IgD-negative memory B cell (primary cell): ENCODE results near the gene P3H3. TPM values are rescaled to one million over a fixed set of nuclear protein-coding genes. Genes with fewer than 3 reads are reported as not detected.
"Not testable (repeated sequence)": the region's sequence is repeated elsewhere in the genome, so short reads cannot be mapped to it uniquely, and the experiment has no call there.

Source experiments
- H3K27ac Mint-ChIP-seq, 3 donors: one replicate each; pipeline ENCODE4 v1.8.0; 2020 to 2022; ENCODE audit warnings: mild to moderate bottlenecking in 3 of 3, mixed read lengths in 3 of 3, moderate library complexity in 1 of 3
- H3K27me3 Mint-ChIP-seq: one replicate; pipeline ENCODE4 v1.8.0; 2021; ENCODE audit warnings: mixed read lengths
- H3K36me3 Mint-ChIP-seq: one replicate; pipeline ENCODE4 v1.8.0; 2020; ENCODE audit warnings: mild to moderate bottlenecking, mixed read lengths
- H3K4me1 Mint-ChIP-seq, 3 donors: one replicate each; pipeline ENCODE4 v1.8.0; 2020 to 2022; ENCODE audit warnings: mixed read lengths in 3 of 3, mild to moderate bottlenecking in 1 of 3
- H3K4me3 Mint-ChIP-seq, 4 donors: one replicate each; pipeline ENCODE4 v1.8.0; 2020 to 2022; ENCODE audit warnings: mild to moderate bottlenecking in 4 of 4, mixed read lengths in 4 of 4, moderate library complexity in 3 of 4
- H3K9me3 Mint-ChIP-seq, 3 donors: one replicate each; pipeline ENCODE4 v1.8.0; 2020 to 2021; ENCODE audit warnings: mixed read lengths in 3 of 3, mild to moderate bottlenecking in 1 of 3
- polyA plus RNA-seq: library from polyadenylated mRNA; unstranded; fragments of 300-500 nt; fragmentation: Illumina TruSeq; gene quantifications from one replicate; pipeline ENCODE4 v1.2.3, GENCODE V29; 2021

Gene P3H3
- polyA plus RNA-seq, 1 donor from 2014 or later = not detected

DNA sequence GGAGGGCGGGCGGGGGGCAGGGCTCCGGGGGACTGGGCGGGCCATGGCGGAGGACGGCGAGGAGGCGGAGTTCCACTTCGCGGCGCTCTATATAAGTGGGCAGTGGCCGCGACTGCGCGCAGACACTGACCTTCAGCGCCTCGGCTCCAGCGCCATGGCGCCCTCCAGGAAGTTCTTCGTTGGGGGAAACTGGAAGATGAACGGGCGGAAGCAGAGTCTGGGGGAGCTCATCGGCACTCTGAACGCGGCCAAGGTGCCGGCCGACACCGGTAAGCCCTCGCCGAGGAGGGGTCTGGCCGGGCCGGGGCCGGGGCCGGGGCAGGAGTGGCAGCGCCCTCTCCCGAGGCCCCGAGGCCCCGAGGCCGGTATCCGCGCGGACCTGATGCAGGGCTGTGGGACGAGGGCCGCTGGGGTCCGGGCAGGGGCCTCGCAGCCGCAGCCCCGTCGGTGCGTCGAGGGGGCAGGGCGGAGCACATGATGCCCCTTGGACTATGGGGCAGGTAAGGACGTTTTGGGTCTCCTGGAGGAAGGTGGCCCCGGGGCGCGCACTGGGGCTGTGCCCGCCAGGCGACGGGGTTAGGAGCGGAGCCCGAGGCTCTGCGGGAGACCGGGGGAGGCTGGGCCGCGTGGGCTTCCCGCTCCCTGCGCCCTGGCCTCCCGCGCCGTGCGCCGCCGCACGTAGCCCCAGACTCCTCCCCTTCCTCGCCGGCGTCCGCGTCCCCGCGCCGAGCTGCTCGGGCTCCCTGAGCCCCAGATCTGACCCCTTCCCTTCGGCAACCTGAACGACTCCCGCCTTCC lies 39.4 kb downstream of the P3H3 start, which contains the start of gene TPI1:
TPI1 (plus strand) TSS at position 119 of the 798 bp plus-strand sequence; CDS start at position 155, 36 bp downstream.
- Mint-ChIP-seq H3K27me3 (no peaks in the 10 kb centered on the region), H3K4me3 (peak within 1 kb of the TSS; percentile 93 to 98 (median 96)), H3K27ac (peak within 1 kb of the TSS; percentile 84 to 98 (median 90)), H3K36me3 (peaks cover 1% of the 10 kb centered on the region), H3K9me3 (no peaks in the 10 kb centered on the region), H3K4me1 (peaks cover 23 to 33% (median 33%) of the 10 kb centered on the region in 3 donors)

DNA sequence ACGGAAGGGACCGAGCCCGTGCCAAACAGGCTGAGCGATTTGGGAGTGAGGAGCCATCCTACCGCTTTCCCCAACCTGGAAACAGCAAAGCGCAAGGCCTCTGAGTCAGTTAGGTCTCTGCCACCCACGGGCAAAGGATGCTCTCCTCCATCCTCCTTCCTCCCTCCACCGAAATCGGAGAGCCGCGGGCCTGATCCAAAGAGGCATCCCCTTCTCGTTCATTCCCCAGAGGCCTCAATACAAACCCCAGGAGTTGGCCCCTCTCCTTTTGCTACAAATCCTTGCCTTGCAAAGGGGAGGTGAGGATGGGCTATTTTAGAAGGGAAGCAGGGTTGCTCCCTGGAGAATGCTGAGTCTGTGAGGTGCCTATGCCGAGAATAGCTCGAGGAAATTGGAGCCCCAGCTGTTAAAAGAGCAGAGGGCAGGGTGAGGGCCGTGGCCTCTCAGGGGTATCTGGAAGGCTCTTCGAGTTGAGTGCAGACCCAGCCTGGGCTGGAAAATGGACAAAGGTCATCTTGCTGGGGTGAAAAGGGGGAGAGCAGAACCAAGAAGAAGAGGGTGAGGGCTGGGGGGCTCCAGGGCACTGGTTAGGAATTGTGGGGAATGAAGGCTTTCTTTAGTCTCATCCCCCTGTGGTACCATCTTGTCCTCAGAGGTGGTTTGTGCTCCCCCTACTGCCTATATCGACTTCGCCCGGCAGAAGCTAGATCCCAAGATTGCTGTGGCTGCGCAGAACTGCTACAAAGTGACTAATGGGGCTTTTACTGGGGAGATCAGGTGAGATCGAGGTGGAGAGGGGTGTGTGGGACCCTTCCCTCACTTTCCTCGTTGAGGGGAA lies 40.2 kb downstream of the P3H3 start:
- Mint-ChIP-seq H3K27me3 (no peaks in the 10 kb centered on the region), H3K27ac (peak overlapping the region; percentile 83 to 98 (median 84)), H3K4me3 (peak overlapping the region; percentile 91 to 98 (median 94)), H3K4me1 (peaks cover 23 to 33% (median 33%) of the 10 kb centered on the region in 3 donors), H3K36me3 (peaks cover 1% of the 10 kb centered on the region), H3K9me3 (no peaks in the 10 kb centered on the region)

DNA sequence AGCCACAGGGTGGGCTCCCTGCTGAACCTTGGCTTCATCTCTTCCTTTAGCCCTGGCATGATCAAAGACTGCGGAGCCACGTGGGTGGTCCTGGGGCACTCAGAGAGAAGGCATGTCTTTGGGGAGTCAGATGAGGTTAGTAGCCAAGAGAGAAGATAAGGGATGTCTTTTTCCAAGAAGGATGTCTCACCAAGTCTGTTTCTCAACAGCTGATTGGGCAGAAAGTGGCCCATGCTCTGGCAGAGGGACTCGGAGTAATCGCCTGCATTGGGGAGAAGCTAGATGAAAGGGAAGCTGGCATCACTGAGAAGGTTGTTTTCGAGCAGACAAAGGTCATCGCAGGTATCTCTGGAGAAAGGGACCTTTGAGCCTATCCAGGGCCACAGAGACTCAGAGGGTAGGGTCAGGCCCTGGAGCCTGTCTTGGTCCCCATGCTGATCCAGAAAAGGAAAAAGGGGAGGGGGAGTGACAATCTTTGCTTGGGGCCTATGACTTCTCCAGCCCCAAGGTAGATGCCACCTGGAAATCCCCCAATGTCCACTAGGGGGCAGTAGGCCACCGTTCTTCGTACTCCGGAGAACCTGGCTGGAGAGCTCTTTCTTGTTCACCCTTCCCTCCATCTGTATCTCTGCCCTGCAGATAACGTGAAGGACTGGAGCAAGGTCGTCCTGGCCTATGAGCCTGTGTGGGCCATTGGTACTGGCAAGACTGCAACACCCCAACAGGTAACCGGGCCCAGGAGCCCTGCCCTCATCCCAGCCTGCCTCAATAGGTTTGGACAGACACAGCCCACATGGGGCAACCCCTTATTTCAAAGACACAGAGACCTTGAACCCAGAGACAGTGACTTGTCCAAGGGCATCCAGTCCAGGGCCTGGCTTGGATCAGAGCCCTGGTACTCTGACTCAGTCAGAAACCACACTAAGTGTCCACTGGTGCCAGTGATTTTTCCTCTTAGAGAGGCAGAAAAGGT lies 41.1 kb downstream of the P3H3 start:
- Mint-ChIP-seq H3K4me1 (peaks cover 23 to 39% (median 36%) of the 10 kb centered on the region in 3 donors), H3K9me3 (no peaks in the 10 kb centered on the region), H3K36me3 (peaks cover 1% of the 10 kb centered on the region), H3K27ac (peak overlapping the region; percentile 46 to 98 (median 84)), H3K27me3 (no peaks in the 10 kb centered on the region), H3K4me3 (peak overlapping the region; percentile 79 to 98 (median 94))

DNA sequence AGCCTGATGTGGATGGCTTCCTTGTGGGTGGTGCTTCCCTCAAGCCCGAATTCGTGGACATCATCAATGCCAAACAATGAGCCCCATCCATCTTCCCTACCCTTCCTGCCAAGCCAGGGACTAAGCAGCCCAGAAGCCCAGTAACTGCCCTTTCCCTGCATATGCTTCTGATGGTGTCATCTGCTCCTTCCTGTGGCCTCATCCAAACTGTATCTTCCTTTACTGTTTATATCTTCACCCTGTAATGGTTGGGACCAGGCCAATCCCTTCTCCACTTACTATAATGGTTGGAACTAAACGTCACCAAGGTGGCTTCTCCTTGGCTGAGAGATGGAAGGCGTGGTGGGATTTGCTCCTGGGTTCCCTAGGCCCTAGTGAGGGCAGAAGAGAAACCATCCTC lies 42.1 kb downstream of the P3H3 start:
- H3K36me3 Mint-ChIP-seq, H3K27me3 Mint-ChIP-seq, H3K9me3 Mint-ChIP-seq: not testable (repeated sequence)
- Mint-ChIP-seq H3K27ac (peak overlapping the region in 2 of 3 donors; percentile 23 to 80), H3K4me1 (peaks cover 23 to 39% (median 36%) of the 10 kb centered on the region in 3 donors), H3K4me3 (peak overlapping the region in 1 of 4 donors; percentile 98)

DNA sequence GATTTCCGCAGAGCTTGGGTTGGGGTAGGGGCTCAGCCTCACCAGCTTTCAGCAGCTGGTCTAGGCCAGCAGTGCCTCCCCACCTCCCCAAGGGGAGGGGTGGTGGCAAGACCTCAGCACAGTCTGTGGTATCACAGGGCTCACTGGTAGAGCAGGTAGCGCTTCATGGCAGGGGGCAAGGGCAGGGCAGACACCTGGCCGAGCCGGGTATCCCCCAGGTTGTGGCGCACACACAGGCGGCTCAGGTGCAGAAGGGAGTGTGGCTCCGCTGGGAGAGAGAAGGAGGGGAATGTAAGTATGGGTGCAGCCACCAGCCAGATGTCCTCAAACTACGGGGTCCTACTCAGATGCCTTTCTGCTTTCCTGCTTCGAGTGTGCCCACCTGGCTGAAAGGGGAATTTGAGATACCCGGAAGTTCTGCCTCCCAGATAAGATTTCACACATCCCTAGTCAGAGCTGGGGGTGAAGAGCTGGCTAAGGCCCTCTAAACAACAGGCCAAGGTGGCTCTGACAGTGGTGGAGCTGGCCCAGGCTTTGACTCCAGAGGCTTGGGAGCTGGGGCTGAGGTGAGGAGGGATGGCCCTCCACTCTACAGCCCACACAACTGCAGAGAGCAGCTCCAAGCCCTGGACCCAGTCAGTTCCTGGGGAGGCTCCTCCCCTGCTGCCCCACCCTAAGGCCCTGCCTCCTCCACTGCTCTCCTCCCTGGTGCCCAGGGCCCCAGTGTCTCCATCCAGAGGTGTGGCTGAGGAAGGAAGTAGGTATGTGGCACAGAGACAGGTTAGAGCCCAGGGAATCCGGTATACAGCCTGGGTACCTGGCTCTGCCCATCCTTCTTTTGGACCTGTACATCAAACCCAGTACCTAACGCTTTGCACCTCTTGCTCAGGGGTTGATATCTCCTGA lies 43.1 kb downstream of the P3H3 start:
- Mint-ChIP-seq H3K4me1 (peaks cover 23 to 39% (median 38%) of the 10 kb centered on the region in 3 donors), H3K4me3 (peak overlapping the region; percentile 88 to 98 (median 95)), H3K27me3 (no peaks in the 10 kb centered on the region), H3K9me3 (no peaks in the 10 kb centered on the region), H3K36me3 (peaks cover 1% of the 10 kb centered on the region), H3K27ac (peak overlapping the region; percentile 67 to 78 (median 68))

DNA sequence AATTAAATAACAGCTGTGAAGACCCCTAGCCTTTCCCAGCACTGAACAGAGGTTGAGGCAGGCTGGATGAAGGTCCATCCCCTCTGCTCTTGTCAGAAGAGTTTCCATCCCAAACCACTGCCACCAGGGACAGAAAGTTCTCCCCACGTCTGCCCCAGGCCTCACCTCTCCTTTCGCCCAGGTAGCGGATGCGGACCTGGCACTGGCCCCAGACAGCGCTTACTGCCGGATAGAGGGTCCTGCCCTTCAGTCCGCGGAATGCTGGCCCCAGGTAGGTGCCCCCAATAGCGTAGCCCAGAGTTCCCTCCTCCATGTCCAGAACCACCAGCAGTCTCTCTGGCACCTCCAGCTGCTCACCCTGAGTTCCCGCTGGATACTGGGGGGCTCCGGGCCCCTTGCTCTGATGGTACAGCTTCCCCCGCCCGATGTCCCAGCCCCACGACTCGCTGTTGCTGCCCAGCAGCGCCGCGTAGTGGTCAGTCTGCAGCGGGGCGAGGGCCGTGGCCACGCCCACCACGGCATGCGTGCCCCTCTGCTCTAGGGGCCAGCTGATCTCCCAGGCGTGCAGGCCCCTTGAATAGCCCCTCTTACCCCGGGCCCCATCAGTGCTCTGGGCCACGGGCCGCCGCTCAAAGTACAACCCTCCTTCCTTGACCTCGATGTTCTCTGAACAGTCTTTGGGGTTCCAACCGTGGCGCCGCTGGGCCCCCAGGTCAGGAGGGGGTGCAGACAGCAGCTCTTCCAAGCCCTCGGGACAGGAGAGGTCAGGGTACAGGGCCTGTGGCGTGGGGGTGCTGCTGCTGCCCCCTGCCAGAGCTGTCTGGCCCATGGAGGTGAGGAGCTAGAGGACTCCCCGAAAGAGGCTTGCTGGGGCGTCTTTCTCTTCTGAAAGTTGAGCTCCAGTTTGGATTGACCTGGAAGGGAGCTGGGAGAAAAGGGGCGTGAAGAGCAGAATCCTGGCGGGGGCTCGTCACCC lies 44.2 kb downstream of the P3H3 start:
- H3K27me3 Mint-ChIP-seq = no peaks in the 10 kb centered on the region
- H3K4me3 Mint-ChIP-seq = peak overlapping the region; percentile 88 to 98 (median 95)
- peak overlapping the region; percentile 68 to 86 (median 85) for H3K27ac Mint-ChIP-seq
- H3K9me3 Mint-ChIP-seq = no peaks in the 10 kb centered on the region
- peaks cover 23 to 39% (median 35%) of the 10 kb centered on the region in 3 donors for H3K4me1 Mint-ChIP-seq
- H3K36me3 Mint-ChIP-seq = peaks cover 1% of the 10 kb centered on the region

DNA sequence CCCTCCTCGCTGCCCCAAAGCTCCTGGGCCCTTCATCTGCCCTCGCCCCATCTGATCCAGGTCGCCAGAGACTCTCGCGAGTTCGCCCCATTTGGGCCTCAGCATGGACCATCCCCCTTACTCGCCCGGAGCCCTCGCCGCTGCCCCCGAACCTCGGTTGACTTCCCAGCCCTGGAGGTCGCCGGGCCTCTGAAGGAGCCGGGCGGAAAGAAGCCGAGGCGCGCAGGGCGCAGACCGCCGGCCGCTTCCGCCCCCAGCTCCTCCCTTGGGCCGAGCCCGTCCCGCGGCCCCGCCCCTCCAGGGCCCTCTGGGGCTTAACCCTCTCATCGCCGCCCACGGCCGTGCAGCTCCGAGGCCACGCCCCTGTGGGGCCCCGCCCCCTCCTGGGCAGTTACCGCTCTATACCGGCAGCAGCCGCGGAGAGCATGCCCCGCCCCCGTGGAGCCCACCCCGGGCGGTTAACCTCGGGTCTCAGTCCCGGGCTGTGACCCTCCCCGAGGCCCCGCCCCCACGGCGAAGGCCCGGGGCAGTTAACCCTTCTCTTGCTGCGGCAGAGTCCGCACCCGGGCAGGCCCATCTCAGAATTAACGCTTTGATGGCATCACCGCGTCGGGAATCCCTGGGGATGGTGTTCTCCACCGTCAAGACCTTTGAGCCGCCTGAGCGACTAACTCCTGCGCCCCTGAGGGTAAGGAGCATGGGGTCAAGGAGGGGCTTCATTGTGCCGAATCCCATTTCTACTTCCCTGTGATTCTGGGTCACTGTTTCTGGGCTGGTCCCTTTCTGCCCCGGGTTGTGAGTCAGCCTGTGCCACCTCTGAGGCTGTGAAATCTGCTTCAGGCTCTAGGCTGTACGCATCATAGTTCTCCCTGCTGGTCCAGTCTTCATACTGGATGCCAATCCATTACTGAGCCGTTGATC lies 45.1 kb downstream of the P3H3 start, which contains the start of gene SPSB2:
SPSB2 (minus strand) TSS at position 210 of the 921 bp plus-strand sequence. CDS start 402 bp downstream, outside the sequence.
- H3K4me3 Mint-ChIP-seq = peak within 1 kb of the TSS; percentile 88 to 98 (median 95)
- peaks cover 1% of the 10 kb centered on the region for H3K36me3 Mint-ChIP-seq
- no peaks in the 10 kb centered on the region for H3K27me3 Mint-ChIP-seq
- H3K4me1 Mint-ChIP-seq = peaks cover 22 to 38% (median 34%) of the 10 kb centered on the region in 3 donors
- H3K9me3 Mint-ChIP-seq = no peaks in the 10 kb centered on the region
- peak within 1 kb of the TSS; percentile 68 to 86 (median 85) for H3K27ac Mint-ChIP-seq

DNA sequence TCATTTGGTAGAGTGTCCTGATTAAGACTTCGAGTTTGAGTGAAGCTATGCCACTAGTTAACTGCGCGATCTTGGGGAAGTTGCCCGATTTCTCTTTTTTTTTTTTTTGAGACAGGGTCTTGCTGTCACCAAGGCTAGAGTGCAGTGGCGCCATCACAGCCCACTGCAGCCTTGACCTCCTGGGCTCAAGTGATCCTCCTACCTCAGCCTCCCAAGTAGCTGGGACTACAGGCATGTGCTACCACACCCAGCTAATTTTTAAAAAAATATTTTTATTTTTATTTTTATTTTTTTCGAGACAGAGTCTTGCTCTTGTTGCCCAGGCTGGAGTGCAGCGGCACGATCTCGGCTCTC lies 45.8 kb downstream of the P3H3 start:
- peaks cover 15 to 32% (median 28%) of the 10 kb centered on the region in 3 donors for H3K4me1 Mint-ChIP-seq
- peak overlapping the region; percentile 16 to 68 (median 31) for H3K27ac Mint-ChIP-seq
- H3K4me3 Mint-ChIP-seq = peak overlapping the region; percentile 88 to 98 (median 95)
- not testable (repeated sequence) for H3K36me3 Mint-ChIP-seq, H3K9me3 Mint-ChIP-seq, H3K27me3 Mint-ChIP-seq

DNA sequence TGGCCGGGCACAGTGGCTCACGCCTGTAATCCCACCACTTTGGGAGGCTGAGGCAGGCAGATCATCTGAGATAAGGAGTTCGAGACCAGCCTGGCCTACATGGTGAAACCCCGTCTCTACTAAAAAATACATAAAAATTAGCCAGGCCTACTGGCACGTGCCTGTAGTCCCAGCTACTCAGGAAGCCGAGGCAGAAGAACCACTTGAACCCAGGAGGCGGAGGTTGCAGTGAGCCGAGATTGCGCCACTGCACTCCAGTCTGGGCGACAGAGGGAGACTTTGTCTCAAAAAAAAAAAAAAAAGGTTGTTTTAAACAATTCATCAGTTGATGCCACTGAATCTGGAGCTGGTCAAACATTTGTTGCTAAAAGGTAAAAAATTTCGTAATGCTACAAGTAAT lies 51.6 kb downstream of the P3H3 start:
- not testable (repeated sequence) for H3K27me3 Mint-ChIP-seq, H3K9me3 Mint-ChIP-seq, H3K36me3 Mint-ChIP-seq, H3K4me3 Mint-ChIP-seq, H3K27ac Mint-ChIP-seq, H3K4me1 Mint-ChIP-seq

DNA sequence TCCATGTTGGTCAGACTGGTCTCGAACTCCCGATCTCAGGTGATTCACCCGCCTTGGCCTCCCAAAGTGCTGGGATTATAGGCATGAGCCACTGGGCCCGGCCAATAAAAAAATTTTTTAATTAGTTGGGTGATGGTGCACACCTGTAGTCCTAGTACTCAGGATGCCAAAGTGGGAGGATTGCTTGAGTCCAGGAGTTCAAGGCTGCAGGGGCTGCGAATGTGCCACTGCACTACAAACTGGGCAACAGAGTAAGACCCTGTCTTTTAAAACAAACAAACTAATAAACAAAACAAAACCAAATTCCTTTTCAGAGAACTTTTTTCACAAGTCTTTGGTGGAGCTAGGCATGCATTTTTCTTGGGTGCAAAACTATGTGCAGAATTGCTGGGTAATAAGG lies 55.0 kb downstream of the P3H3 start:
- peaks cover 2% of the 10 kb centered on the region for H3K36me3 Mint-ChIP-seq
- no peak overlapping the region for H3K4me3 Mint-ChIP-seq
- no peaks in the 10 kb centered on the region for H3K4me1 Mint-ChIP-seq
- no peak overlapping the region for H3K27ac Mint-ChIP-seq
- H3K9me3 Mint-ChIP-seq = no peaks in the 10 kb centered on the region
- no peaks in the 10 kb centered on the region for H3K27me3 Mint-ChIP-seq

DNA sequence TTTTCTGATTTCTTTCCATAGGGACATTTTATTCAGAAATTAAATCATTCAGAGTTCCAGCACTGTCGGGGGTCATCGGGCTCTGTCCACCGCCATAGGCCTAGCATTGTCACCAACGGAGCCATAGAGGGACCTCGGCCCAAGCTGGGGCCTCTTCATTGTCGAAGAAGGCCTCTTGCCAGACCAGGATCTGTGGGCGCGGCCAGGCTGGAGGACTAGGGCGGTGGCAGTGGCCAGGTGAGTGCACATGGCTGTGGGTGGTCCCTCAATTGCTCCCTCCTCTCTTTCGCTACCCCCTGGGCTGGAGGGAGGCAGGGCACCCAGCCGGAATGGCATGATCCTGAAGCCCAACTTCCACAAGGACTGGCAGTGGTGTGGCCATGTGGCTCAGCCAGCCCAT lies 55.5 kb downstream of the P3H3 start:
- no peak overlapping the region for H3K27ac Mint-ChIP-seq
- H3K4me3 Mint-ChIP-seq = no peak overlapping the region
- peaks cover 2% of the 10 kb centered on the region for H3K36me3 Mint-ChIP-seq
- no peaks in the 10 kb centered on the region for H3K4me1 Mint-ChIP-seq
- no peaks in the 10 kb centered on the region for H3K27me3 Mint-ChIP-seq
- H3K9me3 Mint-ChIP-seq = no peaks in the 10 kb centered on the region

DNA sequence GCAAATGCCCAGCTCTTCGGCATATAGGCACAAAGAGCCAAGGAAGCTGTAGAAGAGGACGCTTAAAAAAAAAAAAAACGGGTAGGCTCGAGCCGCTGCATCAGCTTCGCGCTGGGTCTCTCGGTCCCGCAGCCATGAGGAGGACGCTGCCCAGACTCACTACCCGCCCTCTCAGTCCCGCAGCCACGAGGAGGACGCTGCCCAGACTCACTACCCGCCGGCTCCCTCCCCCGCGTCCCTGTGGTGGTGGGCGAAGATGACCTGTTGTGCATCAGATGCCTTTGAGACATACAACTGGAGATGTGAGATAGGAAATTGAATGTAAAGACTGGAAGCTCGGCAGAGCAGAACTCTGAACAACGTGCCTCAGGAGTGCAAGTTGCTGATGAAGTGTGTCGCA lies 56.3 kb downstream of the P3H3 start:
- Mint-ChIP-seq H3K36me3 (peaks cover 2% of the 10 kb centered on the region), H3K4me3 (no peak overlapping the region), H3K27ac (no peak overlapping the region), H3K4me1 (no peaks in the 10 kb centered on the region), H3K27me3 (no peaks in the 10 kb centered on the region), H3K9me3 (no peaks in the 10 kb centered on the region)
